CD4-positive, alpha-beta memory T cell (primary cell): Measurements from ENCODE around the gene ITCH. TPM values are rescaled to one million over a fixed set of nuclear protein-coding genes. Genes with fewer than 3 reads are reported as not detected.
"Not testable (repeated sequence)": the region's sequence is repeated elsewhere in the genome, so short reads cannot be mapped to it uniquely, and the experiment has no call there.

Experiments
- CTCF ChIA-PET: fragments of 350-600 bp; sonication (Branson Sonifier 250); formaldehyde crosslinking; loops from one replicate; lab custom pipeline; 2021; ENCODE audit warnings: inconsistent platforms; ENCODE audit not compliant: partially characterized antibody; lab: Charles Lee
- POLR2A ChIA-PET: fragments of 350-600 bp; sonication (Branson Sonifier 250); formaldehyde crosslinking; loops from one replicate; lab custom pipeline; 2021; ENCODE audit not compliant: partially characterized antibody; lab: Charles Lee
- DNase-seq, 5 donors: peaks; one replicate each; pipeline versions ENCODE4 v3.0.0 to v3.0.0-alpha.2; 2020 to 2022; ENCODE audit warnings: mixed read lengths in 1 of 5
- H3K27ac ChIP-seq: one replicate; pipeline ENCODE4 v1.7.0; 2013; ENCODE audit warnings: low read depth, low read length
- H3K27me3 ChIP-seq: 2 replicates; pipeline ENCODE4 v1.7.0; 2013; ENCODE audit warnings: mild to moderate bottlenecking, low read length, moderate library complexity; ENCODE audit not compliant: insufficient read depth
- H3K36me3 ChIP-seq: 2 replicates; pipeline ENCODE4 v1.7.0; 2013; ENCODE audit warnings: mild to moderate bottlenecking, low read length, moderate library complexity; ENCODE audit not compliant: insufficient read depth
- H3K4me1 ChIP-seq: 2 replicates; pipeline ENCODE4 v1.7.0; 2013; ENCODE audit warnings: mild to moderate bottlenecking, low read length, moderate library complexity; ENCODE audit not compliant: insufficient read depth
- H3K4me3 ChIP-seq, 2 donors: one replicate each; pipeline ENCODE4 v1.7.0; 2013; ENCODE audit warnings: low read length in 2 of 2, mild to moderate bottlenecking in 1 of 2
- H3K9me3 ChIP-seq, 2 donors: one replicate each; pipeline ENCODE4 v1.7.0; 2013; ENCODE audit warnings: low read length in 2 of 2, control low read depth in 1 of 2; ENCODE audit not compliant: control insufficient read depth in 1 of 2
- H3K27ac Mint-ChIP-seq, 7 donors: one replicate each; pipeline ENCODE4 v1.8.0; 2020 to 2021; ENCODE audit warnings: mixed read lengths in 7 of 7, mild to moderate bottlenecking in 6 of 7, inconsistent platforms in 3 of 7, moderate library complexity in 3 of 7
- H3K27me3 Mint-ChIP-seq, 2 donors: one replicate each; pipeline ENCODE4 v1.8.0; 2020 to 2021; ENCODE audit warnings: mixed read lengths in 2 of 2
- H3K36me3 Mint-ChIP-seq, 2 donors: one replicate each; pipeline ENCODE4 v1.8.0; 2020 to 2021; ENCODE audit warnings: mixed read lengths in 2 of 2, inconsistent platforms in 1 of 2, mild to moderate bottlenecking in 1 of 2
- H3K4me1 Mint-ChIP-seq, 4 donors: one replicate each; pipeline ENCODE4 v1.8.0; 2020 to 2021; ENCODE audit warnings: mixed read lengths in 4 of 4, mild to moderate bottlenecking in 1 of 4
- H3K4me3 Mint-ChIP-seq, 8 donors: one replicate each; pipeline ENCODE4 v1.8.0; 2020 to 2021; ENCODE audit warnings: mixed read lengths in 8 of 8, mild to moderate bottlenecking in 7 of 8, moderate library complexity in 6 of 8, inconsistent platforms in 3 of 8
- H3K9me3 Mint-ChIP-seq, 8 donors: one replicate each; pipeline ENCODE4 v1.8.0; 2020 to 2021; ENCODE audit warnings: mixed read lengths in 8 of 8, mild to moderate bottlenecking in 5 of 8, inconsistent platforms in 3 of 8, moderate library complexity in 1 of 8
- intact Hi-C: fragments of 100-400 bp; cut with micrococcal nuclease; formaldehyde crosslinking; loops from one replicate; pipeline ENCODE4 v1.15.1; 2023
- polyA plus RNA-seq, 2 donors: library from polyadenylated mRNA; unstranded; fragments of 300-500 nt; fragmentation: Illumina TruSeq; gene quantifications; one replicate each; pipeline ENCODE4 v1.2.3, GENCODE V29; 2021
- total RNA-seq, 2 experiments: library from RNA; stranded (reverse); gene quantifications; one replicate each; pipeline ENCODE4 v1.2.3, GENCODE V29; 2021

The ITCH gene
- total and polyA plus RNA-seq, 4 experiments from 2014 or later, result 9.7 to 68.9 (median 42.2) TPM

GRCh38 chr20:34483585-34484220 is 120.6 kb downstream of the ITCH start:
- Mint-ChIP-seq H3K27ac (peak overlapping the region in 2 of 7 donors; percentile 25 to 64), H3K36me3 (peaks cover 60 to 61% of the 10 kb centered on the region in 2 donors)
- H3K27me3 ChIP-seq, H3K27ac ChIP-seq, H3K4me1 ChIP-seq, H3K9me3 Mint-ChIP-seq, POLR2A ChIA-PET, H3K9me3 ChIP-seq, H3K4me3 Mint-ChIP-seq, H3K27me3 Mint-ChIP-seq, CTCF ChIA-PET, DNase-seq, intact Hi-C loops, H3K4me3 ChIP-seq, H3K4me1 Mint-ChIP-seq: not testable (repeated sequence)
- peaks cover 22% of the 10 kb centered on the region for H3K36me3 ChIP-seq

GRCh38 chr20:34485068-34485634 is 122.1 kb downstream of the ITCH start:
- no peaks in the 10 kb centered on the region for H3K27me3 Mint-ChIP-seq
- no peak for DNase-seq
- peaks cover 0 to 5% (median 0%) of the 10 kb centered on the region in 4 donors for H3K4me1 Mint-ChIP-seq
- Histone ChIP-seq H3K27ac (no peak overlapping the region), H3K4me3 (no peak overlapping the region), H3K9me3 (no peaks in the 10 kb centered on the region), H3K4me1 (no peaks in the 10 kb centered on the region), H3K36me3 (peaks cover 25% of the 10 kb centered on the region), H3K27me3 (no peaks in the 10 kb centered on the region)
- intact Hi-C loops, result no loop called here
- peaks cover 0 to 7% (median 2%) of the 10 kb centered on the region in 8 donors for H3K9me3 Mint-ChIP-seq
- H3K36me3 Mint-ChIP-seq, result peaks cover 58 to 60% of the 10 kb centered on the region in 2 donors
- H3K27ac Mint-ChIP-seq, result peak overlapping the region in 3 of 7 donors; percentile 6 to 46 (median 30)
- no peak overlapping the region for H3K4me3 Mint-ChIP-seq
- ChIA-PET POLR2A (no interaction called here), CTCF (interaction anchor here (1.0 kb wide), 1 partner anchor 173 kb away, joined by 3 read pairs; no protein-coding TSS in a partner anchor)

- POLR2A ChIA-PET, result interaction anchor here (1.4 kb wide), 1 partner anchor 12 kb away, joined by 3 read pairs; no protein-coding TSS in a partner anchor
- Histone ChIP-seq H3K27ac (no peak overlapping the region), H3K36me3 (peaks cover 34% of the 10 kb centered on the region), H3K4me1 (no peaks in the 10 kb centered on the region), H3K27me3 (no peaks in the 10 kb centered on the region), H3K9me3 (no peaks in the 10 kb centered on the region), H3K4me3 (no peak overlapping the region)
- DNase-seq, result no peak
- Mint-ChIP-seq H3K4me1 (peaks cover 0 to 6% (median 1%) of the 10 kb centered on the region in 4 donors), H3K36me3 (peaks cover 53 to 59% of the 10 kb centered on the region in 2 donors), H3K9me3 (no peaks in the 10 kb centered on the region), H3K27me3 (no peaks in the 10 kb centered on the region), H3K27ac (peak overlapping the region in 1 of 7 donors; percentile 85), H3K4me3 (no peak overlapping the region)
- intact Hi-C loops, result no loop called here
- CTCF ChIA-PET, result interaction anchor here (1.3 kb wide), 1 partner anchor 179 kb away, joined by 3 read pairs; no protein-coding TSS in a partner anchor
These were observed 128.3 kb downstream of the ITCH start for GRCh38 chr20:34491226-34491931.

- Histone ChIP-seq H3K9me3 (no peaks in the 10 kb centered on the region), H3K36me3 (peaks cover 34% of the 10 kb centered on the region), H3K27me3 (no peaks in the 10 kb centered on the region), H3K27ac (no peak overlapping the region), H3K4me1 (no peaks in the 10 kb centered on the region), H3K4me3 (no peak overlapping the region)
- POLR2A ChIA-PET, result interaction anchor here (1.4 kb wide), 1 partner anchor 11 kb away, joined by 3 read pairs; no protein-coding TSS in a partner anchor
- intact Hi-C loops, result no loop called here
- H3K27ac Mint-ChIP-seq, result no peak overlapping the region
- H3K27me3 Mint-ChIP-seq, result no peaks in the 10 kb centered on the region
- DNase-seq, result no peak
- CTCF ChIA-PET, result interaction anchor here (1.3 kb wide), 1 partner anchor 179 kb away, joined by 3 read pairs; no protein-coding TSS in a partner anchor
- H3K9me3 Mint-ChIP-seq, result no peaks in the 10 kb centered on the region
- H3K4me3 Mint-ChIP-seq, result no peak overlapping the region
- H3K36me3 Mint-ChIP-seq, result peaks cover 59 to 60% of the 10 kb centered on the region in 2 donors
- H3K4me1 Mint-ChIP-seq, result peaks cover 0 to 6% (median 1%) of the 10 kb centered on the region in 4 donors
These were observed 128.9 kb downstream of the ITCH start for GRCh38 chr20:34491932-34492509.

DNA sequence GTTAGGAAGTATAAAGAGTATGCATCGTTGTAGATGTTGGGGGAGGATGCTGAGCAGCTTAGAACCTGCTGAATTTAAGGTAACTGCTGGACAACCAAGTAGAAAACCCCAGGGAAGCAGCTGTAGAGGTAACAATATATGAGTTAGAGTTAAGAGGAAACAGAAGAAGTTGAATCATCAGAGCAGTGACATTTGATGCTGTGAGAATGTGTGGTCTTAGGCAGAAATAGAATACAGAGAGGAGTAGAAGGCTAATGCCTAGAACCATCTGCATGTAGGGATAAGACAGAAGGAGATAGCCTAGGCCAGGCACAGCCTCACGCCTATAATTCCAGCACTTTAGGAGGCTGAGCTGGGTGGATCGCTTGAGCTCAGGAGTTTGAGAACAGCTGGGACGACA is 130.6 kb downstream of the ITCH start:
- ChIA-PET CTCF (no interaction called here), POLR2A (no interaction called here)
- H3K27ac ChIP-seq, result no peak overlapping the region
- no peaks in the 10 kb centered on the region for H3K9me3 ChIP-seq
- Mint-ChIP-seq H3K27me3 (no peaks in the 10 kb centered on the region), H3K27ac (peak overlapping the region in 3 of 7 donors; percentile 48 to 84 (median 77)), H3K9me3 (peaks cover 0 to 9% (median 1%) of the 10 kb centered on the region in 8 donors), H3K36me3 (peaks cover 67 to 71% of the 10 kb centered on the region in 2 donors), H3K4me3 (no peak overlapping the region), H3K4me1 (peaks cover 0 to 7% (median 1%) of the 10 kb centered on the region in 4 donors)
- H3K36me3 ChIP-seq, result peaks cover 31% of the 10 kb centered on the region
- intact Hi-C loops, result no loop called here
- no peaks in the 10 kb centered on the region for H3K4me1 ChIP-seq
- H3K27me3 ChIP-seq, result no peaks in the 10 kb centered on the region
- DNase-seq, result no peak
- H3K4me3 ChIP-seq, result no peak overlapping the region

- DNase-seq, result no peak
- POLR2A ChIA-PET, result no interaction called here
- Mint-ChIP-seq H3K27ac (peak overlapping the region in 1 of 7 donors; percentile 73), H3K36me3 (peaks cover 72 to 74% of the 10 kb centered on the region in 2 donors), H3K9me3 (peaks cover 0 to 20% (median 9%) of the 10 kb centered on the region in 8 donors), H3K4me3 (no peak overlapping the region), H3K4me1 (peaks cover 0 to 10% (median 4%) of the 10 kb centered on the region in 4 donors), H3K27me3 (no peaks in the 10 kb centered on the region)
- no peaks in the 10 kb centered on the region for H3K27me3 ChIP-seq
- no peaks in the 10 kb centered on the region for H3K9me3 ChIP-seq
- no peaks in the 10 kb centered on the region for H3K4me1 ChIP-seq
- H3K27ac ChIP-seq, result no peak overlapping the region
- no peak overlapping the region for H3K4me3 ChIP-seq
- intact Hi-C loops, result no loop called here
- CTCF ChIA-PET, result interaction anchor here (0.6 kb wide), 1 partner anchor 29 kb away, joined by 3 read pairs; no protein-coding TSS in a partner anchor
- peaks cover 18% of the 10 kb centered on the region for H3K36me3 ChIP-seq
These were observed 132.2 kb downstream of the ITCH start for GRCh38 chr20:34495307-34495706.
